Upper lobe of left lung (tissue), 4 donors: ENCODE results near the gene RHOC.

Experiments used
- CTCF ChIP-seq, 6 experiments: fragments of 450-650 bp in 4 of 6; fragments of 200-600 bp in 2 of 6; sonication (generic) in 2 of 6; IDR thresholded peaks; one replicate each; pipeline ENCODE4 v1.5.1; 2016 to 2019; ENCODE audit warnings: antibody characterized with exemption in 6 of 6
- EP300 ChIP-seq, 4 donors: sonication (generic); formaldehyde crosslinking; IDR thresholded peaks; one replicate each; pipeline ENCODE4 v1.5.1; 2017; ENCODE audit warnings: antibody characterized with exemption in 4 of 4, control low read depth in 2 of 4
- POLR2A ChIP-seq, 4 donors: fragments of 450-650 bp; IDR thresholded peaks; one replicate each; pipeline ENCODE4 v1.5.1; 2016 to 2017; ENCODE audit warnings: antibody characterized with exemption in 4 of 4, mild to moderate bottlenecking in 2 of 4

DNA sequence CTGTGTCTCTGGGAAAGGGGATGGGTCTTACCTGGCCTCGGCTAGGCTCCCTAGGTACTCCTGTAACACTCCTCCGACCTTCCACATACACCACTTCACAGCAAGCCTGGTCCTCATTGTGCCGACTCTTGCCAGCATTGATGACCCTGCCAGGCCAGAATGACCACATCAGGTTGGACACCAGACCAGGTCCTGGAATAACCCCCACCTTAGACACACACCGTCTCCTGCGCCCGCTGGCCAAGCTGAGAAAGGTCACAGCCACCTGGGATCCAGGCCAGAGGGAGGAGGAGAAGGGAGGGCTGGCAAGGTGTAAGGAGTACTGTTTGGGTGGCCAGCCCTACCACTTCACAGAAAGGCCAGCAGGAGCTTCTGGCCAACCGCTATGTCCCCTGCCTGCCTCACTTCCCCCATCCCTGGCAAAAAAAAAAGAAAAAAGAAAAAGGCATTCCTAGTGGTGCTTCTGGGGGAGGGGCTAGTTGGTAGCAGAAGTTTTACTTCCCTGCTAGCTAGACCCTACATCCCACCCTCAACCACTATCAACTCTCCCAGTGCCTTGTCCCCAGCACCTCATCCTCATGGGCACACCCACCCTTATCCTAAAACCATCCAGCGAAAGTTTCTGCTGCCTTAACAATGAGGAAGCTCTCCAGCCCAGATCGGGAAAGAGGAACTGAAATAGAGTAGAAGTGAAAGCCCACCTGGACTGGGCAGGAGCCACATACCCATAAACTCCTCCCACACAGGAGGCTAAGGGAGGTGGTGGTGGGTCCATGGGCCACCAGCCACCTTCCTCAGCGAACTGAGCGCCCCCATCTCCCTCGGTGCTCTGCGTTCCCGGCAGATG, 6.8 kb upstream of the RHOC start:
- no peak for TF ChIP-seq CTCF (IDR thresholded peaks at IDR 0.05)
- TF ChIP-seq EP300 (IDR thresholded peaks at IDR 0.05) = no peak
- TF ChIP-seq POLR2A (IDR thresholded peaks at IDR 0.05) = no peak
